GM23338 (cell line): ENCODE measurements around the gene NUDT9.

Experiments
- CREB1 ChIP-seq: fragments of 250-450 bp; sonication (Bioruptor Pico); IDR thresholded peaks from 2 replicates; pipeline ENCODE4 v1.5.0; 2020; ENCODE audit warnings: low read depth, mild to moderate bottlenecking, moderate library complexity
- CTCF ChIP-seq, 2 experiments: fragments of 200-600 bp in 1 of 2; sonication (generic) in 1 of 2; conservative IDR thresholded peaks; 2 replicates each; pipeline versions ENCODE4 v1.5.1 to v1.6.1; 2016 to 2017; ENCODE audit warnings: antibody characterized with exemption in 2 of 2, low read depth in 2 of 2, mild to moderate bottlenecking in 2 of 2, moderate library complexity in 1 of 2
- EZH2 ChIP-seq: fragments of 200-600 bp; sonication (generic); IDR thresholded peaks from one replicate; pipeline ENCODE4 v1.8.0; 2017; ENCODE audit warnings: antibody characterized with exemption, mild to moderate bottlenecking, low read depth; ENCODE audit not compliant: unreplicated experiment
- EZH2phosphoT487 ChIP-seq: fragments of 200-600 bp; sonication (generic); IDR thresholded peaks from one replicate; pipeline ENCODE4 v1.8.1; 2018; ENCODE audit warnings: antibody characterized with exemption; ENCODE audit not compliant: unreplicated experiment
- JUNB ChIP-seq: IDR thresholded peaks from one replicate; pipeline ENCODE4 v1.6.1; 2016; ENCODE audit warnings: antibody characterized with exemption; ENCODE audit not compliant: unreplicated experiment
- POLR2AphosphoS5 ChIP-seq: IDR thresholded peaks from 2 replicates; pipeline ENCODE4 v1.6.1; 2016; ENCODE audit warnings: antibody characterized with exemption, low read depth
- ZNF114 ChIP-seq: fragments of 250-450 bp; sonication (Bioruptor Pico); IDR thresholded peaks from 2 replicates; pipeline ENCODE4 v1.5.0; 2020; ENCODE audit warnings: mild to moderate bottlenecking, moderate library complexity
- ZNF331 ChIP-seq: fragments of 250-450 bp; sonication (Bioruptor Pico); IDR thresholded peaks from 2 replicates; pipeline ENCODE4 v1.5.0; 2020; ENCODE audit warnings: low read depth, mild to moderate bottlenecking, moderate library complexity
- TF ChIP-seq, protein P1 (sequence below): IDR thresholded peaks from 2 replicates; pipeline ENCODE4 v1.6.1; 2016; ENCODE audit warnings: antibody characterized with exemption
- TF ChIP-seq, protein P2 (sequence below): IDR thresholded peaks from one replicate; pipeline ENCODE4 v1.6.1; 2018; ENCODE audit warnings: antibody characterized with exemption; ENCODE audit not compliant: unreplicated experiment

GRCh38 chr4:87399148-87399547 lies 23.2 kb upstream of the NUDT9 start:
- TF ChIP-seq CTCF (conservative IDR thresholded peaks at IDR 0.05; ENCODE audit: low read depth in 2 of 2): no peak
- no peak for TF ChIP-seq JUNB
- TF ChIP-seq POLR2AphosphoS5: no peak
- no peak for TF ChIP-seq CREB1 (CRISPR knock-in tag)
- TF ChIP-seq EZH2: no peak
- TF ChIP-seq ZNF331: no peak
- TF ChIP-seq, protein P1, sequence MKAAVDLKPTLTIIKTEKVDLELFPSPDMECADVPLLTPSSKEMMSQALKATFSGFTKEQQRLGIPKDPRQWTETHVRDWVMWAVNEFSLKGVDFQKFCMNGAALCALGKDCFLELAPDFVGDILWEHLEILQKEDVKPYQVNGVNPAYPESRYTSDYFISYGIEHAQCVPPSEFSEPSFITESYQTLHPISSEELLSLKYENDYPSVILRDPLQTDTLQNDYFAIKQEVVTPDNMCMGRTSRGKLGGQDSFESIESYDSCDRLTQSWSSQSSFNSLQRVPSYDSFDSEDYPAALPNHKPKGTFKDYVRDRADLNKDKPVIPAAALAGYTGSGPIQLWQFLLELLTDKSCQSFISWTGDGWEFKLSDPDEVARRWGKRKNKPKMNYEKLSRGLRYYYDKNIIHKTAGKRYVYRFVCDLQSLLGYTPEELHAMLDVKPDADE: no peak
- TF ChIP-seq EZH2phosphoT487: no peak
- TF ChIP-seq, protein P2, sequence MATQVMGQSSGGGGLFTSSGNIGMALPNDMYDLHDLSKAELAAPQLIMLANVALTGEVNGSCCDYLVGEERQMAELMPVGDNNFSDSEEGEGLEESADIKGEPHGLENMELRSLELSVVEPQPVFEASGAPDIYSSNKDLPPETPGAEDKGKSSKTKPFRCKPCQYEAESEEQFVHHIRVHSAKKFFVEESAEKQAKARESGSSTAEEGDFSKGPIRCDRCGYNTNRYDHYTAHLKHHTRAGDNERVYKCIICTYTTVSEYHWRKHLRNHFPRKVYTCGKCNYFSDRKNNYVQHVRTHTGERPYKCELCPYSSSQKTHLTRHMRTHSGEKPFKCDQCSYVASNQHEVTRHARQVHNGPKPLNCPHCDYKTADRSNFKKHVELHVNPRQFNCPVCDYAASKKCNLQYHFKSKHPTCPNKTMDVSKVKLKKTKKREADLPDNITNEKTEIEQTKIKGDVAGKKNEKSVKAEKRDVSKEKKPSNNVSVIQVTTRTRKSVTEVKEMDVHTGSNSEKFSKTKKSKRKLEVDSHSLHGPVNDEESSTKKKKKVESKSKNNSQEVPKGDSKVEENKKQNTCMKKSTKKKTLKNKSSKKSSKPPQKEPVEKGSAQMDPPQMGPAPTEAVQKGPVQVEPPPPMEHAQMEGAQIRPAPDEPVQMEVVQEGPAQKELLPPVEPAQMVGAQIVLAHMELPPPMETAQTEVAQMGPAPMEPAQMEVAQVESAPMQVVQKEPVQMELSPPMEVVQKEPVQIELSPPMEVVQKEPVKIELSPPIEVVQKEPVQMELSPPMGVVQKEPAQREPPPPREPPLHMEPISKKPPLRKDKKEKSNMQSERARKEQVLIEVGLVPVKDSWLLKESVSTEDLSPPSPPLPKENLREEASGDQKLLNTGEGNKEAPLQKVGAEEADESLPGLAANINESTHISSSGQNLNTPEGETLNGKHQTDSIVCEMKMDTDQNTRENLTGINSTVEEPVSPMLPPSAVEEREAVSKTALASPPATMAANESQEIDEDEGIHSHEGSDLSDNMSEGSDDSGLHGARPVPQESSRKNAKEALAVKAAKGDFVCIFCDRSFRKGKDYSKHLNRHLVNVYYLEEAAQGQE: no peak
- TF ChIP-seq ZNF114 (CRISPR knock-in tag): no peak
